IMR-90 (cell line): ENCODE results near the gene SOX5.

Source experiments
- CEBPB ChIP-seq: IDR thresholded peaks from 2 replicates; pipeline ENCODE4 v1.6.1; 2012; ENCODE audit warnings: low read depth, low read length, improper control_type of control experiment
- CHD1 ChIP-seq: IDR thresholded peaks from 2 replicates; pipeline ENCODE4 v1.6.1; 2012; ENCODE audit warnings: low read depth, low read length, improper control_type of control experiment
- CTCF ChIP-seq: conservative IDR thresholded peaks from 2 replicates; pipeline ENCODE4 v1.5.1; 2012; ENCODE audit warnings: mild to moderate bottlenecking, low read depth, low read length, improper control_type of control experiment
- ELK1 ChIP-seq: fragments of 150-350 bp; IDR thresholded peaks from 2 replicates; pipeline ENCODE4 v1.6.1; 2016; ENCODE audit warnings: low read depth, mild to moderate bottlenecking, low read length, moderate library complexity, borderline replicate concordance
- NFE2L2 ChIP-seq: fragments of 150-350 bp; IDR thresholded peaks from 2 replicates; pipeline ENCODE4 v1.6.1; 2016; ENCODE audit warnings: low read depth, mild to moderate bottlenecking, low read length
- POLR2A ChIP-seq: IDR thresholded peaks from 2 replicates; pipeline ENCODE4 v1.6.1; 2012; ENCODE audit warnings: mild to moderate bottlenecking, low read depth, low read length
- RAD21 ChIP-seq: IDR thresholded peaks from 2 replicates; pipeline ENCODE4 v1.6.1; 2012; ENCODE audit warnings: low read length, improper control_type of control experiment
- RCOR1 ChIP-seq: IDR thresholded peaks from 2 replicates; pipeline ENCODE4 v1.6.1; 2012; ENCODE audit warnings: mild to moderate bottlenecking, low read length, improper control_type of control experiment; ENCODE audit not compliant: insufficient replicate concordance
- RFX5 ChIP-seq: IDR thresholded peaks from 2 replicates; pipeline ENCODE4 v1.8.0; 2012; ENCODE audit warnings: low read depth, mild to moderate bottlenecking, low read length, moderate library complexity
- SMC3 ChIP-seq: fragments of 150-350 bp; IDR thresholded peaks from 2 replicates; pipeline ENCODE4 v1.6.1; 2016; ENCODE audit warnings: low read depth, mild to moderate bottlenecking, antibody characterized with exemption, low read length, moderate library complexity
- USF2 ChIP-seq: fragments of 150-350 bp; IDR thresholded peaks from 2 replicates; pipeline ENCODE4 v1.6.1; 2017; ENCODE audit warnings: mild to moderate bottlenecking, antibody characterized with exemption, low read length, low read depth

GRCh38 chr12:23611320-23611719 lies 338.1 kb downstream of the SOX5 start:
- TF ChIP-seq CTCF: no peak
- TF ChIP-seq SMC3: no peak
- no peak for TF ChIP-seq RFX5
- TF ChIP-seq POLR2A: no peak
- TF ChIP-seq USF2: no peak
- TF ChIP-seq RCOR1: no peak
- TF ChIP-seq CEBPB: no peak
- no peak for TF ChIP-seq RAD21
- TF ChIP-seq ELK1: no peak
- no peak for TF ChIP-seq NFE2L2
- TF ChIP-seq CHD1: no peak
